HG02981 (cell line): Measurements from ENCODE around the gene TRIM61.
"Not testable (repeated sequence)": the region's sequence is repeated elsewhere in the genome, so short reads cannot be mapped to it uniquely, and the experiment has no call there.

Experiments
- ATAC-seq: cut with Tn5 transposase; IDR thresholded peaks from one replicate; pipeline ENCODE4 v1.9.1; 2021; ENCODE audit warnings: mild to moderate bottlenecking, moderate library complexity; ENCODE audit not compliant: unreplicated experiment

TRIM61 gene

GRCh38 chr4:164977243-164978164 lies at the start of gene TRIM61:
Gene TRIM61 (minus strand): TSS chr4:164977657. CDS start chr4:164970002, 7,655 bp downstream.
- peak; percentile 99 for ATAC-seq

DNA sequence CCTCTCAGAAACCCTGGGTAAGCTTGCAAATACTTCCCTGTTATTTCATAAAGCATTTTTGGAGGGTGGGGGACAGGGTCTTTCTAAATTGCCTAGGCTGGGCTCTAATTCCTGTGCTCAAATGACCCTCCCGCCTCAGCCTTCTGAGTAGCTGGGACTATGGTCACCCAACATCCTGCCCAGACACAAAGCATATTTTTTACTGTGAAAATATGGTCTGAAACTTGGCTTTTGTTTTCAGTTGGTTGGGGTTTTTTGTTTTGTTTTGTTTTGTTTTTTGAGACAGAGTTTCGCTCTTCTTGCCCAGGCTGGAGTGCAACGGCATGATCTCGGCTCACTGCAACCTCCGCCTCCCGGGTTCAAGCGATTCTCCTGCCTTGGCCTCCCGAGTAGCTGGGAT lies 48.3 kb upstream of the TRIM61 start:
- not testable (repeated sequence) for ATAC-seq

- ATAC-seq, result not testable (repeated sequence)
Measured at GRCh38 chr4:165019995-165020394, 42.5 kb upstream of the TRIM61 start.

DNA sequence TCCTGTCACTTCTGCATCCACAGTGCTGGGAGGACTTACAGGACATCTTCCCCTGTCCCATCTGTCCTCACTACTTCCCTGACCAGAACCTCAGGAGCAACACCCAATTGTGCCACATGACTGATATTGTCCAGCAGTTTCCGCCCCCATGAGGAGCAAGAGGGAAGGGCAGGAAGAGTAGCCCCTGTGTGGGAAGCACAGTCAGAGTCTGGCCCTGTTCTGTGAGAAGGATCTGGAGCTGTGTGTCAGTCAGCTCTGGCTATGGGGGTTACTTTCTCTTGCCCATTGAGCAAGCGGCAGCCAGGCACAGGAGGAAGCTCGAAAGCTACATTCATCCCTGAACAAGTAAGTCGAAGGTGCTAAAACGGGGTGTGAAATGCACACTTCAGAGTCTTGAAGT lies 39.5 kb upstream of the TRIM61 start:
- peak; percentile 70 for ATAC-seq

DNA sequence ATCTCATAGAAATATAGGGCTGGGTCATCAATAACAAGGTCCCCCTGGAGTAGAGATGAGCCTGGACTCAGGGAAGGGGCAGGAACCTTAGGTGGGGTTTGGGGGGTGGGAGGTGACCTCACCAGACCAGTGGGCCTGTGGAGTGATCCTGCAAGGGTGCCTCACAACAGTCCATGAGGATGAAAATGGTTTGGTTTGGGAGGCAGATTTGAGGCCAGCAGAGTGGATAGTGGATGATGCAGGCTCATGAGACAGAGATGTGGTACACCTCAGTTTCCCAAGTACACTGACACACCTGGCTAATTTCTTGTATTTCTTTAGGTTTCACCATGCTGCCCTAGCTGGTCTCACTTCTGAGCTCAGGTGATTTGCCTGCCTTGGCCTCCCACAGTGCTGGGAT lies 36.2 kb upstream of the TRIM61 start:
- no peak for ATAC-seq

DNA sequence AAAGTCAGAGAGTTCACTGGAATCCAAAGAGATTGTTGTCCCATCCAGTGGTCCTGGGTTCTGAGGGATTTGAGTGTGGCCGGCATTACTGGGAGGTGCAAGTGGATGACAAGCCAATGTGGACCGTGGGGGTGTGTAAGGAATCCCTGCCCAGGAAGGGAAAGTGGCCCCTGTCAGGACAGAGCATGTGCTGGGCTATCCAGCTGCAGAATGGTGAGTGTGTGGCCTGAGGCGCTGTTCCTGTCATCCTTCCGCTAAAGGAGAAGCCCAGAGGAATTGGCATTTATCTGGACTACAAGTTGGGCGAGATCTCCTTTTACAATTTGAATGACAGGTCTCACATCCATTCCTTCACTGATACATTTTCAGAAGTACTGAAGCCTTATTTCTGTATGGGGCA lies 33.9 kb upstream of the TRIM61 start:
- ATAC-seq, result no peak

DNA sequence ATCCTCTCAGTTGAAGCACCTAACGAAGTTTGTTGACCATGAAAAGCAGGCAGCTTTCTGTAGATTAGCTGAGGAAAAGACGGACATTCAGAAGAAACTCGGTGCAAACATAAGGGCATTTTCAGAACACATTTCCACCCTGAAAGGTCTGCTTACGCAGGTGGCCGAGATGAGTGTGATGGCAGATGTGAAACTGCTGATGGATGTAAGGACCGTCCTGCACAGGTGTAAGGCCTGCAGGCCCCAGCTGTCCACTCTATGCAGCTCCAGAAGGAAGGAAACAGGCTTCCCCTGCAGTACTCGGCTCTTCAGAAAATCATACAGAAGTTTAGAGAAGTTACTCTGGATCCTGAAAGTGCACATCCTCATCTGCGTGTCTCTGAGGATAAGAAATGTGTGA lies 33.5 kb upstream of the TRIM61 start:
- ATAC-seq, result no peak

- no peak for ATAC-seq
Measured at GRCh38 chr4:165010487-165010886, 33.0 kb upstream of the TRIM61 start.

GRCh38 chr4:165009493-165010227 lies 32.2 kb upstream of the TRIM61 start:
- peak; percentile 76 for ATAC-seq

DNA sequence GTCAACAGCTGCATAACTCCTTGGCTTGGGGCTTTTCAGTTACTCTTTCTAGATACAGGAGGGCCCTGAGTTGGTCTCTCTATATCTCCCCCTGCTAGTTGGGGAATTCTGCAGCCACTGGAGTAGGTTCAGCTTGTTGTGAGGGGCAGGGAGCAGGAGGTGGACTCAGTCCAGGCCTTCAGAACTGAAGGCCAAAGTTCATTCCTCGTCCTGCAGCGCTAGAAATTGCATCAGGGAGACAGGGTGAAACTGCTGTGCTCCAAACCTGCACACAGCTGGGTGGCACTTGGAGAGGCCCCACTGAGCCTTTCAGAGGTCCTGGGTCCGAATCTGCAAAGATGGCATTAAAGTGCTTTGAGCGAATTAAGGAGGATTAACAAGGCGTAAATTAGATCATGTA lies 29.4 kb upstream of the TRIM61 start:
- ATAC-seq, result no peak

DNA sequence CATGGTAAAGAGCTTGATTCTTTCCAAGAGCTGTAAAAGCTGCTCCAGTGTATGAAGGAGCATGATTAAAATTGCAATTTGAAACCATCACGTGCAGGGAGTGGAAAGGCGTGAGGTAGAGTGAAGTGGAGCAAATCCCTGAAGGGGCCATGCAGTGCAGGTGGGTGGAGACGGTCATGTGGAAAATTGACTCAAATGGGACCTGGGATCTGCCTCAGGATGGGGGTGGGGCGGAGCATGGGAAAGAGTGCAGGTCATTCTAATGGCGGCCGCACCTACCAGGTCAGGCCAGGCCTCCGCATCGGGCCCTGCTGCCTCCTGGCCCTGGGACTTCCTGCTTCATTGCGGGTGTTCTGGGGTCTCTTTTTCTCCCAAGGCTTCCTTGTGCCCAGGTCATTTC lies 29.0 kb upstream of the TRIM61 start:
- no peak for ATAC-seq

DNA sequence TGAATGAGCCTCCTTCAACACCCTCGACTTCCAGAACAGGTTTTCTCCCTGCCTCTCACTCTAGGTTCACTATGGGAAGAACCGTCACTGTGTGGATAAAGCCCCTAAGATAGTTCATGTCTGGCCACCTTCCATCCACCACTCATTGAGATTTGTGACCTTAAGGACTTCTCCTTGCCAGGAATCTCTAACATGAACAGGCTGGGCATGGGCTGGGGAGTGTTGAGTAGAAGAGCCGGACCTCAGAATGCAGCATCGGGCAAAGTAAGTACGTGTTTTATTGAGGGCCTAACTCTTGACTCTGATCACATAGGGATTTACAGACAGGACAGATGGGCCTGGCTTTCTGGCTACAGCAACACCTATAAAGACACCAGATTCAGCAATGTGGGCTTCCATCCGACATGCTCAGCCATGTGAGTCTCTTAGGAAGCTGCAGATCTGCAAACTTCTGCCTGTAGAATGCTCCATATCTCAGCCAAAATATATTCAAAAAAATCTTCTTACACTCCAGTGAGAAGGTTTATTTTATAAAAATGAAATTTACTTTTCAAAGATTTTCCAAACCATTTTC lies 28.0 kb upstream of the TRIM61 start:
- no peak for ATAC-seq

GRCh38 chr4:165001957-165002356 lies 24.5 kb upstream of the TRIM61 start:
- ATAC-seq, result not testable (repeated sequence)

- ATAC-seq, result not testable (repeated sequence)
Measured at GRCh38 chr4:164998526-164999080, 21.1 kb upstream of the TRIM61 start.

GRCh38 chr4:164997941-164998340 lies 20.5 kb upstream of the TRIM61 start:
- ATAC-seq, result no peak

GRCh38 chr4:164997324-164997723 lies 19.9 kb upstream of the TRIM61 start:
- peak; percentile 48 for ATAC-seq

GRCh38 chr4:164996123-164996522 lies 18.7 kb upstream of the TRIM61 start:
- not testable (repeated sequence) for ATAC-seq

- not testable (repeated sequence) for ATAC-seq
Measured at GRCh38 chr4:164990786-164991185, 13.3 kb upstream of the TRIM61 start.

GRCh38 chr4:164989471-164989870 lies 12.0 kb upstream of the TRIM61 start:
- ATAC-seq, result no peak

- ATAC-seq, result not testable (repeated sequence)
Measured at GRCh38 chr4:164971929-164972328, 5.5 kb downstream of the TRIM61 start.

DNA sequence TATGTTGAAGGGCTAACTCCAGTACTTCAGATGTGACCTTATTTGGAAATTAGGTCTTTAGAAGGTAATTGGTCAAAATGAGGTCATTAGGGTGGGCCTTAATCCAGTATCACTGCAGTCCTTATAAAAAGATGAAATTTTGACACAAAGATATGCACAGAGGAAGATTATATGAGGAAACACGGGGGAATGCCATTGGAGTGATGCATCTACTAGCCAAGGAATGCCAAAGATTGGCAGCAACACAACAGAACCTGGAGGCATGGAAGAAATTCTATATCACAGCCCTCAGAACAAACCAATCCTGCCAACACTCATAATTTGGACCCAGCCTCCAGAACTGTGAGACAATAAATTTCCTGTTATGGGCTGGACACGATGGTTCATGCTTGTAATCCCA lies 17.6 kb downstream of the TRIM61 start:
- no peak for ATAC-seq
